PC-9 (cell line): Measurements from ENCODE around the gene RPP25L.

ENCODE experiments used
- EZH2 ChIP-seq: fragments of 200-600 bp; sonication (generic); IDR thresholded peaks from 2 replicates; pipeline ENCODE4 v1.8.0; 2017; ENCODE audit warnings: antibody characterized with exemption, low read depth
- TF ChIP-seq, protein P1 (sequence below): fragments of 200-600 bp; sonication (generic); conservative IDR thresholded peaks from 2 replicates; pipeline ENCODE4 v1.6.1; 2017; ENCODE audit warnings: mixed run types, antibody characterized with exemption, mild to moderate bottlenecking, moderate library complexity

DNA sequence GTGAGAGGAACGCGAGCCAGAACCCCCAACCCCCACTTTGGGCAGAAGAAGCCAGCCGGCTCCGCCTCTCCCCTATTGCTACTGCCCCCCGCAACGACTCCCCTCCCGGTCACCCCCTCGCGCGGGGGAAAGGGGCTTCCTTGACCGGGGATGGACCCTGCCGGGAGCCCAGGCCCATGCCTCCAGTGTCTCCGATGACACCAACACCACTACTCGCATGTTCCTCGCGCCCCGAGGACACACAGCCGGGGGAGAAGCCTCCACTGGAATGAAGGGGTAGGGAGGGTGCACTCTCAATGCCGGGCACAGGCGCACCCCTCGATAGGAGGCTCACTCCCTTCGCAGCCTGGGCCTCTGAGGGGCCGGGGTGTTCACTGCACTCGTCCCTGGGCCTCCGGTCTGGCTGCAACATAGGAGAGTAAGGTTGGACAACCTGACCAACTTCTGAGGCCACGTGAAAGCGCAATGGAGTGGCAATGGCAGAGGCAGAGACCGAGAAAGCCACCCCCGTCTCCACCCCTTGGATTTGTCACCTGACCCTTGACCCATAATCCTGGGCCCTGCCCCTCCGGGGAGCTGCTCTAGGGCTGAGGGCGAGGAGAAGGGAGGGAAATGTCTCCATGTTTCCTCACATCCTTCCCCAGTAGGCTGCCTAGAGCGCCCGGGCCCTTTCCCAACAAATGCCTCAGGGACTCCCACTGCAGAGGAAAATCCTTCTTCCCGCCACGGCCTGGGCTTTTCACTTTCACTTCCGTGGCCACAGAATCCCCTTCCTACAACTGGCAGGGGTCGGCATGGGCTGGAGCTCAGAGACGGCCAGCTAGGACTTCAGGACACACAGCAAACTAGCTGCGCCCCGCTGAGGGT is 21.3 kb downstream of the RPP25L start:
- TF ChIP-seq, protein P1, sequence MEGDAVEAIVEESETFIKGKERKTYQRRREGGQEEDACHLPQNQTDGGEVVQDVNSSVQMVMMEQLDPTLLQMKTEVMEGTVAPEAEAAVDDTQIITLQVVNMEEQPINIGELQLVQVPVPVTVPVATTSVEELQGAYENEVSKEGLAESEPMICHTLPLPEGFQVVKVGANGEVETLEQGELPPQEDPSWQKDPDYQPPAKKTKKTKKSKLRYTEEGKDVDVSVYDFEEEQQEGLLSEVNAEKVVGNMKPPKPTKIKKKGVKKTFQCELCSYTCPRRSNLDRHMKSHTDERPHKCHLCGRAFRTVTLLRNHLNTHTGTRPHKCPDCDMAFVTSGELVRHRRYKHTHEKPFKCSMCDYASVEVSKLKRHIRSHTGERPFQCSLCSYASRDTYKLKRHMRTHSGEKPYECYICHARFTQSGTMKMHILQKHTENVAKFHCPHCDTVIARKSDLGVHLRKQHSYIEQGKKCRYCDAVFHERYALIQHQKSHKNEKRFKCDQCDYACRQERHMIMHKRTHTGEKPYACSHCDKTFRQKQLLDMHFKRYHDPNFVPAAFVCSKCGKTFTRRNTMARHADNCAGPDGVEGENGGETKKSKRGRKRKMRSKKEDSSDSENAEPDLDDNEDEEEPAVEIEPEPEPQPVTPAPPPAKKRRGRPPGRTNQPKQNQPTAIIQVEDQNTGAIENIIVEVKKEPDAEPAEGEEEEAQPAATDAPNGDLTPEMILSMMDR: no peak
- no peak for TF ChIP-seq EZH2
